IMR-90 (cell line): Measurements from ENCODE around the gene RHOU. TPM values are rescaled to one million over a fixed set of nuclear protein-coding genes. Genes with fewer than 3 reads are reported as not detected.

ENCODE experiments used
- ATAC-seq: fragments of 200-7000 bp; cut with Tn5 transposase; 2 replicates; pipeline ENCODE4 v1.9.1; 2020; ENCODE audit warnings: low read depth, mild to moderate bottlenecking, moderate library complexity
- BruUV-seq: library from RNA; stranded (reverse); fragments of 400-500 nt; replicated peaks from 2 replicates; lab custom pipeline; 2021; lab: Mats Ljungman, UMichigan
- CTCF ChIA-PET: fragments of 300-600 bp; formaldehyde crosslinking; extraction: SDS; loops from one replicate; lab custom pipeline; 2021; ENCODE audit warnings: antibody characterized with exemption; lab: Yijun Ruan, JAX
- POLR2A ChIA-PET: fragments of 300-600 bp; sonication (Branson Sonifier 250); formaldehyde crosslinking; loops from one replicate; lab custom pipeline; 2022; ENCODE audit warnings: antibody characterized with exemption; ENCODE audit not compliant: unreplicated experiment; lab: Charles Lee
- DNase-seq: peaks from one replicate; pipeline ENCODE4 v3.0.0; 2013
- H2AFZ ChIP-seq: replicated peaks from 2 replicates; pipeline ENCODE3; 2013; ENCODE audit warnings: low read length, mild to moderate bottlenecking; ENCODE audit not compliant: poor library complexity
- H2AK5ac ChIP-seq: 2 replicates; pipeline ENCODE4 v1.6.1; 2013; ENCODE audit warnings: low read depth, low read length, inconsistent platforms
- H2AK9ac ChIP-seq: replicated peaks from 2 replicates; pipeline ENCODE3; 2013; ENCODE audit warnings: mild to moderate bottlenecking, low read depth, low read length, moderate library complexity; ENCODE audit not compliant: poor library complexity
- H2BK120ac ChIP-seq: 2 replicates; pipeline ENCODE4 v1.6.1; 2013; ENCODE audit warnings: low read depth, low read length, inconsistent platforms
- H2BK15ac ChIP-seq: 3 replicates; pipeline ENCODE4 v1.6.1; 2013; ENCODE audit warnings: low read depth, low read length, inconsistent platforms
- H2BK20ac ChIP-seq: 2 replicates; pipeline ENCODE4 v1.6.1; 2013; ENCODE audit warnings: low read depth, mild to moderate bottlenecking, inconsistent platforms, low read length, moderate library complexity
- H2BK5ac ChIP-seq: 2 replicates; pipeline ENCODE4 v1.6.1; 2013; ENCODE audit warnings: mild to moderate bottlenecking, low read depth, low read length, inconsistent platforms; ENCODE audit not compliant: poor library complexity, severe bottlenecking
- H3K14ac ChIP-seq: replicated peaks from 2 replicates; pipeline ENCODE4 v1.6.1; 2013; ENCODE audit warnings: low read depth, low read length, inconsistent platforms
- H3K18ac ChIP-seq: 2 replicates; pipeline ENCODE4 v1.6.1; 2013; ENCODE audit warnings: low read depth, low read length, control low read depth
- H3K23ac ChIP-seq: 2 replicates; pipeline ENCODE4 v1.6.1; 2013; ENCODE audit warnings: low read depth, low read length, inconsistent platforms
- H3K27ac ChIP-seq: 2 replicates; pipeline ENCODE4 v1.5.1; 2013; ENCODE audit warnings: mild to moderate bottlenecking, control low read depth, low read length; ENCODE audit not compliant: insufficient read depth
- H3K27me3 ChIP-seq: 2 replicates; pipeline ENCODE4 v1.6.1; 2013; ENCODE audit warnings: low read length; ENCODE audit not compliant: control insufficient read depth, insufficient read depth
- H3K36me3 ChIP-seq: 2 replicates; pipeline ENCODE4 v1.6.1; 2013; ENCODE audit warnings: low read length, mixed read lengths; ENCODE audit not compliant: control insufficient read depth, insufficient read depth
- H3K4ac ChIP-seq: 2 replicates; pipeline ENCODE4 v1.6.1; 2013; ENCODE audit warnings: low read depth, low read length, inconsistent platforms
- H3K4me1 ChIP-seq: 2 replicates; pipeline ENCODE4 v1.6.1; 2013; ENCODE audit warnings: low read length, mixed read lengths; ENCODE audit not compliant: control insufficient read depth, insufficient read depth
- H3K4me2 ChIP-seq: 2 replicates; pipeline ENCODE4 v1.6.1; 2013; ENCODE audit warnings: low read depth, mild to moderate bottlenecking, control low read depth, low read length, moderate library complexity
- H3K4me3 ChIP-seq: 2 replicates; pipeline ENCODE4 v1.5.1; 2013; ENCODE audit warnings: low read depth, mild to moderate bottlenecking, control low read depth, low read length, moderate library complexity; ENCODE audit not compliant: insufficient read depth
- H3K56ac ChIP-seq: 2 replicates; pipeline ENCODE4 v1.6.1; 2013; ENCODE audit warnings: low read length, inconsistent platforms; ENCODE audit not compliant: insufficient read depth; ENCODE audit errors: extremely low read depth
- H3K79me1 ChIP-seq, 2 experiments: 2 replicates each; pipeline ENCODE4 v1.6.1; 2013; ENCODE audit warnings: low read length in 2 of 2, inconsistent platforms in 1 of 2, low read depth in 1 of 2
- H3K9ac ChIP-seq: 2 replicates; pipeline ENCODE4 v1.6.1; 2013; ENCODE audit warnings: low read depth, low read length, control low read depth
- H3K9me1 ChIP-seq: 2 replicates; pipeline ENCODE4 v1.6.1; 2013; ENCODE audit warnings: low read length, inconsistent platforms; ENCODE audit not compliant: insufficient read depth
- H3K9me3 ChIP-seq: 2 replicates; pipeline ENCODE4 v1.6.1; 2013; ENCODE audit warnings: low read length; ENCODE audit not compliant: control insufficient read depth, insufficient read depth
- H4K20me1 ChIP-seq: 2 replicates; pipeline ENCODE4 v1.6.1; 2013; ENCODE audit warnings: low read length, inconsistent platforms; ENCODE audit not compliant: insufficient read depth
- H4K5ac ChIP-seq: 2 replicates; pipeline ENCODE4 v1.6.1; 2013; ENCODE audit warnings: mild to moderate bottlenecking, low read depth, low read length, control low read depth
- H4K8ac ChIP-seq, 2 experiments: 2 replicates each; pipeline ENCODE4 v1.6.1; 2013; ENCODE audit warnings: low read depth in 2 of 2, low read length in 2 of 2, control low read depth in 1 of 2, inconsistent platforms in 1 of 2
- H4K91ac ChIP-seq: 2 replicates; pipeline ENCODE4 v1.6.1; 2013; ENCODE audit warnings: low read depth, low read length, inconsistent platforms; ENCODE audit not compliant: insufficient read depth
- FOS ChIP-seq: fragments of 150-350 bp; IDR thresholded peaks from 2 replicates; pipeline ENCODE4 v1.6.1; 2016; ENCODE audit warnings: low read depth, low read length
- MAFK ChIP-seq: IDR thresholded peaks from 2 replicates; pipeline ENCODE4 v1.6.1; 2012; ENCODE audit warnings: low read depth, low read length, improper control_type of control experiment
- MXI1 ChIP-seq: IDR thresholded peaks from 2 replicates; pipeline ENCODE4 v1.6.1; 2012; ENCODE audit warnings: low read depth, mild to moderate bottlenecking, low read length, moderate library complexity, borderline replicate concordance
- NFE2L2 ChIP-seq: fragments of 150-350 bp; IDR thresholded peaks from 2 replicates; pipeline ENCODE4 v1.6.1; 2016; ENCODE audit warnings: low read depth, mild to moderate bottlenecking, low read length
- RFX5 ChIP-seq: IDR thresholded peaks from 2 replicates; pipeline ENCODE4 v1.8.0; 2012; ENCODE audit warnings: low read depth, mild to moderate bottlenecking, low read length, moderate library complexity
- WGBS, 2 experiments: methylation state at CpG; one replicate each; pipeline versions ENCODE4 v1.1.5 to v1.1.7; 2013; ENCODE audit warnings: missing lambda C conversion rate in 2 of 2; ENCODE audit not compliant: insufficient read length in 1 of 2; ENCODE audit errors: extremely low coverage in 2 of 2; 5-methylcytosine and 5-hydroxymethylcytosine counted together
- dilution Hi-C: fragments of 300-500 bp; cut with HindIII; formaldehyde crosslinking; loops from one replicate; pipeline ENCODE4 v1.14.3; 2018; ENCODE audit warnings: low sequenced_read_pairs; ENCODE audit not compliant: unreplicated experiment
- in situ Hi-C: fragments of 300-500 bp; cut with MboI; formaldehyde crosslinking; loops from 3 replicates; pipeline ENCODE4 v1.14.3; 2019; ENCODE audit warnings: low sequenced_read_pairs, inconsistent platforms, mixed read lengths
- intact Hi-C: fragments of 100-400 bp; cut with micrococcal nuclease; formaldehyde crosslinking; loops from 2 replicates; pipeline ENCODE4 v1.10.0; 2022
- polyA plus RNA-seq, 3 experiments: library from polyadenylated mRNA; depleted of rRNA; stranded (reverse); fragments of >200 nt; gene quantifications; 2 replicates each; pipeline ENCODE4 v1.2.3, GENCODE V29; 2012; ENCODE audit warnings: low replicate concordance in 1 of 3
- total RNA-seq: library from RNA; depleted of rRNA; stranded (reverse); fragments of >200 nt; gene quantifications from 2 replicates; pipeline ENCODE4 v1.2.3, GENCODE V29; 2012

RHOU gene
- total and polyA plus RNA-seq, 2 of the 4 experiments (the other 2 are of a cell fraction): 0.44 to 0.72 TPM

DNA sequence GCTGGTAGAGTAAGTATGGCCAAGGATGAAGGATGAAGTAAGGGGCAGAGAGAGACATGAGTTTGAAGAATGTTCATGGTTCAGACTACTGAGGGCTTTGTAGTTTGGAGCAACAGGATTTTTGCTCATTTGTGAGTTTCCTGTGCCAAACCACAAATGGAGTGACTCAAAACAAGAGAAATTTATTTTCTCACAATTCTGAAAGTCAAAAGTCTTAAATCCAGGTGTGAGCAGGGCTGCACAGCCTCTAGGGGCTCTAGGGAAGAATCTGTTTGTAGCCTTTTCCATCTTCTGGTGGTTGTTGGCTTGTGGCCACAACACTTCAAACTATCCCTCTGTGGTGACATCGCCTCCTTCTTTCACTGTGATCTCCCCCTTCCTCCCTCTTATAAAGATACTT is 58.9 kb downstream of the RHOU start:
- Histone ChIP-seq H2BK15ac (no peak overlapping the region), H3K4me1 (no peaks in the 10 kb centered on the region), H2BK120ac (no peak overlapping the region), H2AFZ (no peak overlapping the region), H2BK20ac (no peak overlapping the region), H2BK5ac (no peak overlapping the region), H3K9me1 (no peaks in the 10 kb centered on the region), H3K27me3 (peaks cover 6% of the 10 kb centered on the region), H3K18ac (no peak overlapping the region), H3K36me3 (no peaks in the 10 kb centered on the region), H3K79me1 (no peaks in the 10 kb centered on the region), H4K5ac (no peak overlapping the region), H4K20me1 (no peaks in the 10 kb centered on the region), H3K23ac (no peak overlapping the region), H4K8ac (no peak overlapping the region), H4K91ac (no peak overlapping the region), H3K9ac (no peak overlapping the region), H3K4me3 (no peak overlapping the region), H2AK5ac (no peak overlapping the region), H3K27ac (no peak overlapping the region), H3K4ac (no peak overlapping the region), H3K56ac (no peak overlapping the region), H3K14ac (no peak overlapping the region), H3K4me2 (no peak overlapping the region), H2AK9ac (no peak overlapping the region), H3K9me3 (peaks cover 2% of the 10 kb centered on the region; the same call in 1 of the 2 replicates)
- ChIA-PET CTCF (no interaction called here), POLR2A (no interaction called here)
- intact Hi-C loops (no loop called here), in situ Hi-C loops (no loop called here), dilution Hi-C loops (no loop called here)
- no TSS peak for BruUV-seq
- DNase-seq: no peak
- ATAC-seq: no peak
- no peak for TF ChIP-seq MXI1
- TF ChIP-seq FOS: no peak
- no peak for TF ChIP-seq RFX5
- TF ChIP-seq MAFK: no peak
- no peak for TF ChIP-seq NFE2L2
- no CpG with 5 or more reads among the region's 1 CpG for whole genome bisulfite sequencing, 2 experiments
